Endothelial cell of umbilical vein (primary cell): Measurements from ENCODE around the gene CEP55. TPM values are rescaled to one million over a fixed set of nuclear protein-coding genes. Genes with fewer than 3 reads are reported as not detected.
"Not testable (repeated sequence)": the region's sequence is repeated elsewhere in the genome, so short reads cannot be mapped to it uniquely, and the experiment has no call there.

Experiments used
- BruUV-seq: library from RNA; stranded (reverse); fragments of 400-500 nt; replicated peaks from 2 replicates; lab custom pipeline; 2021; lab: Mats Ljungman, UMichigan
- CTCF ChIA-PET: fragments of 300-600, 350-600 bp; sonication (Branson Sonifier 250); formaldehyde crosslinking; loops from one replicate; lab custom pipeline; 2021; ENCODE audit warnings: antibody characterized with exemption, inconsistent platforms; lab: Charles Lee
- POLR2A ChIA-PET: fragments of 300-600, 350-600 bp; sonication (Branson Sonifier 250); formaldehyde crosslinking; loops from one replicate; lab custom pipeline; 2021; ENCODE audit warnings: antibody characterized with exemption, inconsistent platforms; lab: Charles Lee
- DNase-seq: peaks from one replicate; pipeline ENCODE4 v3.0.0-alpha.2; 2011; ENCODE audit warnings: low read depth, low spot score
- FAIRE-seq: peaks from 2 replicates; lab custom pipeline; 2011; peaks lifted over from hg19 to GRCh38; lab: Jason Lieb, UNC
- H2AFZ ChIP-seq: 2 replicates; pipeline ENCODE4 v1.6.0; 2012; ENCODE audit warnings: low read depth, low read length, control low read depth, inconsistent platforms
- H3K27ac ChIP-seq: 2 replicates; pipeline ENCODE4 v1.5.1; 2011; ENCODE audit warnings: low read depth, mild to moderate bottlenecking, control low read depth, low read length, moderate library complexity; ENCODE audit not compliant: insufficient read depth
- H3K27me3 ChIP-seq, 2 experiments: 2 replicates each; pipeline versions ENCODE4 v1.6.0 to v1.6.1; 2011; ENCODE audit warnings: low read length in 2 of 2, mixed read lengths in 1 of 2; ENCODE audit not compliant: control insufficient read depth in 2 of 2, insufficient read depth in 2 of 2
- H3K36me3 ChIP-seq, 2 experiments: 2 replicates in 1 of 2; 3 replicates in 1 of 2; pipeline ENCODE4 v1.5.1; 2011; ENCODE audit warnings: low read length in 2 of 2, mild to moderate bottlenecking in 1 of 2, moderate library complexity in 1 of 2; ENCODE audit not compliant: control insufficient read depth in 2 of 2, insufficient read depth in 2 of 2; ENCODE audit errors: extremely low read depth in 1 of 2
- H3K4me1 ChIP-seq: 3 replicates; pipeline ENCODE4 v1.5.1; 2011; ENCODE audit warnings: mild to moderate bottlenecking, low read length; ENCODE audit not compliant: control insufficient read depth, insufficient read depth; ENCODE audit errors: extremely low read depth
- H3K4me2 ChIP-seq: 2 replicates; pipeline ENCODE4 v1.6.1; 2011; ENCODE audit warnings: low read length, control low read depth, mixed read lengths; ENCODE audit not compliant: insufficient read depth
- H3K4me3 ChIP-seq, 3 experiments: fragments of 200-600 bp in 1 of 3; sonication (generic), shearing (Covaris generic) in 1 of 3; replicated peaks in 1 of 3; 2 replicates each; pipeline ENCODE4 v1.5.1; 2011 to 2016; ENCODE audit warnings: control low read depth in 3 of 3, low read length in 3 of 3, mild to moderate bottlenecking in 2 of 3, inconsistent platforms in 1 of 3, low read depth in 1 of 3, moderate library complexity in 1 of 3; ENCODE audit not compliant: insufficient read depth in 1 of 3
- H3K79me2 ChIP-seq: 2 replicates; pipeline ENCODE4 v1.6.0; 2012; ENCODE audit warnings: low read length, inconsistent platforms; ENCODE audit not compliant: control insufficient read depth, insufficient read depth
- H3K9ac ChIP-seq: replicated peaks from 2 replicates; pipeline ENCODE3; 2011; ENCODE audit warnings: low read length, control low read depth; ENCODE audit not compliant: insufficient read depth; ENCODE audit errors: extremely low read depth
- H3K9me1 ChIP-seq: replicated peaks from 3 replicates; pipeline ENCODE4 v1.6.0; 2011; ENCODE audit warnings: mild to moderate bottlenecking, low read length; ENCODE audit not compliant: control insufficient read depth, insufficient read depth; ENCODE audit errors: extremely low read depth
- H3K9me3 ChIP-seq: replicated peaks from 2 replicates; pipeline ENCODE4 v1.5.1; 2012; ENCODE audit warnings: low read length, inconsistent platforms; ENCODE audit not compliant: control insufficient read depth, insufficient read depth
- H4K20me1 ChIP-seq: replicated peaks from 2 replicates; pipeline ENCODE3; 2011; ENCODE audit warnings: mild to moderate bottlenecking, low read length; ENCODE audit not compliant: control insufficient read depth, insufficient read depth; ENCODE audit errors: extremely low read depth
- EZH2 ChIP-seq: IDR thresholded peaks from 2 replicates; pipeline ENCODE4 v1.6.1; 2012; ENCODE audit warnings: borderline replicate concordance, low read depth, mild to moderate bottlenecking, moderate library complexity, low read length, inconsistent platforms; ENCODE audit not compliant: severe bottlenecking
- FOS ChIP-seq: IDR thresholded peaks from 2 replicates; pipeline ENCODE4 v1.6.1; 2011; ENCODE audit warnings: mild to moderate bottlenecking, low read length, moderate library complexity, borderline replicate concordance; ENCODE audit not compliant: insufficient read depth
- GATA2 ChIP-seq: IDR thresholded peaks from 2 replicates; pipeline ENCODE4 v1.7.0; 2011; ENCODE audit warnings: low read depth, mild to moderate bottlenecking, moderate library complexity, mixed read lengths, low read length; ENCODE audit not compliant: insufficient read length, insufficient read depth
- JUN ChIP-seq: IDR thresholded peaks from 2 replicates; pipeline ENCODE4 v1.6.1; 2011; ENCODE audit warnings: borderline replicate concordance, low read depth; ENCODE audit not compliant: insufficient read length, insufficient read depth
- MYC ChIP-seq: IDR thresholded peaks from one replicate; pipeline ENCODE4 v1.6.1; 2011; ENCODE audit warnings: mild to moderate bottlenecking, low read depth, low read length
- POLR2A ChIP-seq: IDR thresholded peaks from 2 replicates; pipeline ENCODE4 v1.6.1; 2012; ENCODE audit warnings: low read depth, mild to moderate bottlenecking, control low read depth, low read length
- POLR2AphosphoS5 ChIP-seq: IDR thresholded peaks from 2 replicates; pipeline ENCODE4 v1.6.1; 2012; ENCODE audit warnings: low read depth, mild to moderate bottlenecking, control low read depth, low read length, moderate library complexity; ENCODE audit not compliant: insufficient read depth
- dilution Hi-C: fragments of 300-500 bp; cut with MboI; formaldehyde crosslinking; loops from one replicate; pipeline ENCODE4 v1.15.0; 2019; ENCODE audit warnings: low sequenced_read_pairs; ENCODE audit not compliant: extremely low pct_ligation_motif_present
- intact Hi-C: fragments of 100-400 bp; cut with micrococcal nuclease; formaldehyde crosslinking; loops from one replicate; pipeline ENCODE4 v1.10.0; 2022
- polyA plus RNA-seq, 4 experiments: library from polyadenylated mRNA; depleted of rRNA in 3 of 4; stranded (reverse) in 3 of 4; unstranded in 1 of 4; fragments of >200 nt; gene quantifications; 2 replicates each; pipeline versions ENCODE4 v1.2.1 to v1.2.3, GENCODE V29; 2011 to 2012; ENCODE audit warnings: missing spikeins in 1 of 4
- total RNA-seq: library from RNA; stranded (reverse); gene quantifications from 2 replicates; pipeline ENCODE4 v1.2.3, GENCODE V29; 2021
- TF ChIP-seq, protein P1 (sequence below), 2 donors: IDR thresholded peaks; 1 replicate in 1 of 2; 2 replicates in 1 of 2; pipeline ENCODE4 v1.5.1; 2011; ENCODE audit warnings: low read length in 2 of 2, mild to moderate bottlenecking in 2 of 2, moderate library complexity in 2 of 2, control low read depth in 1 of 2, inconsistent platforms in 1 of 2, low read depth in 1 of 2; ENCODE audit not compliant: insufficient read depth in 1 of 2; ENCODE audit errors: extremely low read depth in 1 of 2
- TF ChIP-seq, protein P2 (sequence below): IDR thresholded peaks from 2 replicates; pipeline ENCODE4 v1.6.1; 2011; ENCODE audit not compliant: insufficient read depth, insufficient read length

The CEP55 gene
- total and polyA plus RNA-seq, 2 donors (not counting 3 experiments of a cell fraction or from before 2014, with no cell fraction given) = 17.4 to 63.0 TPM

DNA sequence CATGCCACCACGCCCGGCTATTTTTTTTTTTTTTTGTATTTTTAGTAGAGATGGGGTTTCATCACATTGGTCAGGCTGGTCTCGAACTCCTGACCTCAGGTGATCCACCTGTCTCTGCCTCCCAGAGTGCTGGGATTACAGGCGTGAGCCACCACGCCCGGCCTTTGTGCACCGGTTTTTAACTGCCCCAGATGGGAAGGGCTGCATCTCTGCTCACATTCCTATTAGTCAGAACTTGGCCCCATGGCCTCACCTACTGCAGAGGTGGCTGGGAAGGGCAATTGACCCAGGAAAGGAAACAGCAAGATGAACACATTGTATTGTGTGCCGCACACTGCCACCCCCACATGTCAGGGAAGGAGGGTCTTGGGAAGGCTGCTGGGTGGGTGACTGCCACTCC is 50.6 kb downstream of the CEP55 start:
- H3K9me3 ChIP-seq, H3K27me3 ChIP-seq, POLR2A ChIA-PET, H3K79me2 ChIP-seq, H3K36me3 ChIP-seq, H3K9ac ChIP-seq, H3K27ac ChIP-seq, intact Hi-C loops, H3K4me2 ChIP-seq, H3K9me1 ChIP-seq, FAIRE-seq, BruUV-seq, H3K4me3 ChIP-seq, CTCF ChIA-PET, DNase-seq, H4K20me1 ChIP-seq, dilution Hi-C loops, H2AFZ ChIP-seq: not testable (repeated sequence)
- peaks cover 20% of the 10 kb centered on the region for H3K4me1 ChIP-seq

DNA sequence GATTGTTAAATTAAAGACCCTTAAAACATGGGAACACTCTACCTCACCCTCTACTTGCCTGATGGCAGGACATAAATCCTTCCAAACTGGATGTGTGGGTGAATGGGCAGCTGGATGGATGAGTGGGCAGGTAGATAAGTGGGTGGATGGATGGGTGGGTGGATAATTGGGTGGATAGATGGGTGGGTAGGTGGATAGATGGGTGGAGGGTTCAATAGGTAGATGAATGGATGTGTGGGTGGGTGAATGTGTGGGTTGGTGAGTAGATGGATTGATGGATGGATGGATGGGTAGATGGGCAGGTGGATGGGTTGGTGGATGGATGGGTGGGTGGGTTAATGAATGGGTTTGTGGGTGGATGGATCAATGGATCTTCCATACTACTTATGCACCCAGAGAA is 51.1 kb downstream of the CEP55 start:
- FAIRE-seq (no peak), DNase-seq (no peak)
- no peaks in the 10 kb centered on the region for H4K20me1 ChIP-seq
- H3K36me3 ChIP-seq = no peaks in the 10 kb centered on the region
- no peaks in the 10 kb centered on the region for H3K9me3 ChIP-seq
- no peaks in the 10 kb centered on the region for H3K9me1 ChIP-seq
- dilution Hi-C loops (no loop called here), intact Hi-C loops (no loop called here)
- TF ChIP-seq EZH2 (no peak), POLR2A (no peak), FOS (no peak), POLR2AphosphoS5 (no peak), GATA2 (no peak), JUN (no peak), MYC (no peak)
- TF ChIP-seq, protein P1, sequence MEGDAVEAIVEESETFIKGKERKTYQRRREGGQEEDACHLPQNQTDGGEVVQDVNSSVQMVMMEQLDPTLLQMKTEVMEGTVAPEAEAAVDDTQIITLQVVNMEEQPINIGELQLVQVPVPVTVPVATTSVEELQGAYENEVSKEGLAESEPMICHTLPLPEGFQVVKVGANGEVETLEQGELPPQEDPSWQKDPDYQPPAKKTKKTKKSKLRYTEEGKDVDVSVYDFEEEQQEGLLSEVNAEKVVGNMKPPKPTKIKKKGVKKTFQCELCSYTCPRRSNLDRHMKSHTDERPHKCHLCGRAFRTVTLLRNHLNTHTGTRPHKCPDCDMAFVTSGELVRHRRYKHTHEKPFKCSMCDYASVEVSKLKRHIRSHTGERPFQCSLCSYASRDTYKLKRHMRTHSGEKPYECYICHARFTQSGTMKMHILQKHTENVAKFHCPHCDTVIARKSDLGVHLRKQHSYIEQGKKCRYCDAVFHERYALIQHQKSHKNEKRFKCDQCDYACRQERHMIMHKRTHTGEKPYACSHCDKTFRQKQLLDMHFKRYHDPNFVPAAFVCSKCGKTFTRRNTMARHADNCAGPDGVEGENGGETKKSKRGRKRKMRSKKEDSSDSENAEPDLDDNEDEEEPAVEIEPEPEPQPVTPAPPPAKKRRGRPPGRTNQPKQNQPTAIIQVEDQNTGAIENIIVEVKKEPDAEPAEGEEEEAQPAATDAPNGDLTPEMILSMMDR (IDR thresholded peaks at IDR 0.05; ENCODE audit: extremely low read depth in 1 of 2, insufficient read depth in 1 of 2, low read depth in 1 of 2, low read length in 2 of 2) = no peak
- TF ChIP-seq, protein P2, sequence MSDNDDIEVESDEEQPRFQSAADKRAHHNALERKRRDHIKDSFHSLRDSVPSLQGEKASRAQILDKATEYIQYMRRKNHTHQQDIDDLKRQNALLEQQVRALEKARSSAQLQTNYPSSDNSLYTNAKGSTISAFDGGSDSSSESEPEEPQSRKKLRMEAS = no peak
- no peak overlapping the region for H3K9ac ChIP-seq
- no peaks in the 10 kb centered on the region for H3K27me3 ChIP-seq
- no peak overlapping the region for H3K27ac ChIP-seq
- no peak overlapping the region for H3K4me2 ChIP-seq
- H3K4me1 ChIP-seq = peaks cover 15% of the 10 kb centered on the region
- ChIA-PET POLR2A (no interaction called here), CTCF (no interaction called here)
- H3K79me2 ChIP-seq = no peaks in the 10 kb centered on the region
- no peak overlapping the region for H3K4me3 ChIP-seq
- H2AFZ ChIP-seq = no peak overlapping the region
- no TSS peak for BruUV-seq
